HL-60 (cell line): ENCODE measurements around the gene ACVRL1.

Experiments
- DNase-seq, 2 experiments: peaks; one replicate each; pipeline ENCODE4 v3.0.0-alpha.2; 2010 to 2020; ENCODE audit warnings: low read depth in 1 of 2, low spot score in 1 of 2
- H3K27ac ChIP-seq: fragments of 250-450 bp; sonication (Bioruptor Pico); replicated peaks from 2 replicates; pipeline ENCODE4 v1.5.1; 2020; ENCODE audit warnings: mild to moderate bottlenecking, moderate library complexity
- H3K27me3 ChIP-seq: fragments of 250-450 bp; sonication (Bioruptor Pico); 2 replicates; pipeline ENCODE4 v1.5.1; 2021; ENCODE audit warnings: mild to moderate bottlenecking, moderate library complexity; ENCODE audit not compliant: insufficient read depth, poor library complexity, severe bottlenecking
- H3K4me3 ChIP-seq: replicated peaks from 2 replicates; pipeline ENCODE4 v1.5.1; 2011; ENCODE audit warnings: mild to moderate bottlenecking, control low read depth, low read length; ENCODE audit not compliant: insufficient read depth
- CTCF ChIP-seq: IDR thresholded peaks from one replicate; pipeline ENCODE4 v1.5.1; 2011; ENCODE audit warnings: low read length, control low read depth, inconsistent platforms; ENCODE audit not compliant: insufficient read depth
- GABPA ChIP-seq: IDR thresholded peaks from 2 replicates; pipeline ENCODE4 v1.6.1; 2012; ENCODE audit warnings: low read depth
- POLR2AphosphoS5 ChIP-seq: IDR thresholded peaks from 2 replicates; pipeline ENCODE4 v1.6.1; 2012; ENCODE audit warnings: low read depth
- REST ChIP-seq: IDR thresholded peaks from 2 replicates; pipeline ENCODE4 v1.6.1; 2012; ENCODE audit warnings: low read depth; ENCODE audit not compliant: insufficient replicate concordance
- SPI1 ChIP-seq: IDR thresholded peaks from 2 replicates; pipeline ENCODE4 v1.6.1; 2012; ENCODE audit warnings: low read depth, mild to moderate bottlenecking, borderline replicate concordance
- long read RNA-seq: library from polyadenylated mRNA; unstranded; transcript quantifications from one replicate; pipeline ENCODE4 v2.0.0, GENCODE V29; 2020

ACVRL1 gene
- long read RNA-seq: 0 reads

GRCh38 chr12:51907083-51907855 is at the start of gene ACVRL1:
Gene ACVRL1, plus strand, starts transcription at chr12:51907504. Its CDS starts 4,971 bp downstream, at chr12:51912475.
- no peak within 1 kb of the TSS for H3K27ac ChIP-seq
- no peak for DNase-seq
- no peak within 1 kb of the TSS for H3K4me3 ChIP-seq
- H3K27me3 ChIP-seq: peaks cover 18% of the 10 kb centered on the region
- no peak for TF ChIP-seq CTCF
- no peak for TF ChIP-seq GABPA
- TF ChIP-seq POLR2AphosphoS5: no peak
- TF ChIP-seq REST: no peak
- TF ChIP-seq SPI1: no peak

- TF ChIP-seq SPI1: no peak
- H3K27me3 ChIP-seq: peaks cover 12% of the 10 kb centered on the region
These were observed 46.3 kb upstream of the ACVRL1 start for GRCh38 chr12:51860986-51861385.

GRCh38 chr12:51862947-51863346 is 44.4 kb upstream of the ACVRL1 start:
- no peak for TF ChIP-seq SPI1
- TF ChIP-seq POLR2AphosphoS5: no peak
- no peak for TF ChIP-seq GABPA
- TF ChIP-seq REST: no peak
- no peak for TF ChIP-seq CTCF

More at GRCh38 chr12:51860986-51861385, 46.3 kb upstream of the ACVRL1 start:
- Histone ChIP-seq H3K4me3 (no peak overlapping the region), H3K27ac (no peak overlapping the region)
- DNase-seq: no peak

GRCh38 chr12:51863363-51863932 is 43.9 kb upstream of the ACVRL1 start:
- Histone ChIP-seq H3K27me3 (peaks cover 15% of the 10 kb centered on the region), H3K4me3 (no peak overlapping the region), H3K27ac (no peak overlapping the region)
- TF ChIP-seq REST (no peak), CTCF (no peak), POLR2AphosphoS5 (no peak)
- DNase-seq: no peak

More at GRCh38 chr12:51862947-51863346, 44.4 kb upstream of the ACVRL1 start:
- Histone ChIP-seq H3K27me3 (peaks cover 12% of the 10 kb centered on the region), H3K27ac (no peak overlapping the region), H3K4me3 (no peak overlapping the region)
- no peak for DNase-seq
